ENCODE data around the gene ARHGEF16. TPM values are rescaled to one million over a fixed set of nuclear protein-coding genes. Genes with fewer than 3 reads are reported as not detected.

ARHGEF16 gene
- polyA plus RNA-seq, 1 donor, result 0.80 TPM

DNA sequence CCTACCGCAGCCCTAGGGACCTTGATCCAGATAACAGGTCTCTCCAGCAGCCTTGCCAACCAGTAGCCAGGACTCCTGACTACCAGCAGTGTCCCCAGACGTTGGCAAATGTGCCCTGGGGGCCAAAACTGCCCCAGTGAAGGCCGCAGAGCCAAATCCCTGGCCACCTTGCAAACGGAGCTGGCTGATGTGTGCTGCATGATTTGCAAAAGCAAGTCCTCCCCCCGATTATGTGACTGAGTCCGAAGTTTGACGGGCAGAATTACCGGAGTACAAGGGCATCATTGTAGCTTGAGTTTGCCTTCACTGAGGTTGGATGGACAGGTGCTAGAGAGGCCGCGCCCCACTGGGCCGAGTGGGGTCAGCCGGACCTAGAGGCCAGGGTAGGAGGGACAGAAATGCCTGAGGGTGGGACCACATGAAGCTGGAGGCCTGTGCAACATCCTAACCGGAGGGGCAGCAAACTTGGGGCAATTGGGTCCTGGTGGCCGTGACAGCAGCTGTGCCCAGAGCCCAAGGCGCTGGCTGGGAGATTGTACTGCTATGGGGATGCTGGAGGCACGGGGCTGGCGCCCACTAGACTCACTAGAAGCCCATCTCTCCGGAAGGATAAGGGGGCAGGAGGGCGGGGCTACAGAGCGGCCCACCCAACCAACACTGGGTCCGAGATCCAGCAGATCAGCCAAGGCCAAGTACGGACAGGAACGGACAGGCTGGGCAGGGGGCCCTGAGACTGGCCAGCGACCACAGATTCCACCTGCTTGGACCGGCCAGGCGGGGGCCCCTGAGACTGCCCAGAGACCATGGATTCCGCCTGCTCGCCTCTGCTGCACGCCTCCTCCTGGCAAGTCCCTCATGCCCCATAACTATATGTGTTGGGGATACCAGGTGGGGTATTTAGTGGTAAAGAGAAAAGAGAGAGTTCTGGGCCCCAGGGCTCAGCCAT is 2.8 kb downstream of the ARHGEF16 start:
- no peak for DNase-seq (ENCODE audit: low read depth)

DNA sequence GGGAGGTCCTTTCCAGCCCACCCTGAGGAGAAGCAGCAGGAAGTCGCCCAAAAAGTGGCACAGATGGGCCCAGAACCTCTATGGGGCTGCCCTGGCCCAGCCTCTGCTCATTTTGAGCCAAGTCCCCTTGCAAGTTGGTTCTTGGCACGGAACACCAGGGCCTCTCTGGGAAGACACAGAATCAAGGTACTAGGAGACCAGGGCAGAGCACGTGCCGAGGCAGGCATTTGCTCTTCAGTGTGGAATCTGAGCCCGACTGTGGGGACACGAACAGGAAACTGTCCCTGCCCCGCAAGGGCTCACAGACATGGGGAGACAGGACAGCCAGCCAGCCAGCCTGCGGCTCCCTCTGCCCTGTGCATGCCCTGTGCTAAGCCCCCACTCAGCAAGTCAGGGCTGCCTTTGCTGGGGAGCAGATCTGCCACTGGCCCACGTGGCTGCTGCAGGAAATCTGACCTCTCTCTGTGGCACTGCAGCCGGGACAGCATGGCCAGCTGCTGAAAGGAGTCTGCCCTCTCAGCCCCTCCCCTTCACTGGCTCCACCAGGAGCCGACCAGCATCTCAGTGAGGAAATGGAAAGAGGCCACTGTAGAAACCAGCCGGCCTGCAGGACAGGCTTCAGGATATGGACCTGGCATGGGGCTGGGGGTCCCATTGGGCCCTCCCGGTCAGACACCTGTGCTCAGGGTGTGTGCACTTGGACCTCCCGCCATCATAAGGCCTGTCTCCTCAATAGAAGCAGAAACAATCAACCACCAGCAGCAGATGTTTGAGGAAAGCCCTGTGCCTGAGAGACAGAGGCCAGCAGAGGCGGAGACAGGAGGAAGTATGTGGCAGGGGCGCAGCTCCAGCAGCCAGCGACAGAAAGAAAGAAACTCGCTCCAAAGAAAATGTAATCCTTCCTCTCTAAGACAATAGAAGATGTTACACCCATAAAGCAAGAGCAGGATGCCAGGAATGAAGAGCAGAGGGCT is 3.7 kb downstream of the ARHGEF16 start:
- DNase-seq (ENCODE audit: low read depth), result no peak

DNA sequence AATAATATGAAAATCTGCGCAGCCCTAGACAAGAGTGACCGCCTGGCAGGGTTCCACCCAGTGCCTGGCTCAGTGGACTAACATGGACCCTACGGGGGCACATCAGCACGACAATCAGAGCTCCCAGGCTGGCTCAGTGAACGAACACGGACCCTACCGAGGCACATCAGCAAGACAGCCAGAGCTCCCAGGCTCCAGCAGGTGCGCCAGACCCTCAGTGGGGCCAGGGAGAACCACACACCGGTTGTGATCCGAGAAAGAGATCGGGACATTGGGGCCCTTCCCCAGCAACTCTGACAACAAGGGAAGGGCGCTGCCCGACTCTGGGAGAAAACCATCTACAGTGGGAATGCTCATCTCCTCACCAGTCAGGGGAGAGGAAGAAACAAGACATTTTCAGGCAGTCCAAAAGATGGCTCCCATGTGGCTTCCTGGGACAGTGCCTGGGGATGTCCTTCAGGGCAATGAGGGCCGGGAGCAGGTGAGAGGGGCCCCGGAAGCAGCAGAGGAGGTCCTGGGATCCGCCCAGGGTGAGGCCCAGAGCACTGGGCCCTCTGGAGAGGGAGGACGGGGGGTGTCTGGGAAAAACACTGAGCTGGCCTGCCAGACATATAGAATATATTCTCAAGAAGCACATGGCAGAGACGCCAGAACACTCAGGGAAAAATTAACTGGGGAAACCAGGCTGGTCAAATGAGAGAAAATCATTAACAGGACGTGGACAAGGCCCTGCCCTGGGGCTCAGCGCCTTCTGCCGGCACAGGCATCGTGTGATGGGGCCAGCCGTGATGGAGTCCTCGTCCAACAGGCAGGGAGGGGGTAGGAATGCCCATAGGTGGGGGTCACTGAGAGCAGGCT is 4.8 kb downstream of the ARHGEF16 start:
- no peak for DNase-seq (ENCODE audit: low read depth)

GRCh38 chr1:3459940-3460671 is 5.6 kb downstream of the ARHGEF16 start:
- no peak for DNase-seq (ENCODE audit: low read depth)

GRCh38 chr1:3460672-3461131 is 6.2 kb downstream of the ARHGEF16 start:
- no peak for DNase-seq (ENCODE audit: low read depth)

DNA sequence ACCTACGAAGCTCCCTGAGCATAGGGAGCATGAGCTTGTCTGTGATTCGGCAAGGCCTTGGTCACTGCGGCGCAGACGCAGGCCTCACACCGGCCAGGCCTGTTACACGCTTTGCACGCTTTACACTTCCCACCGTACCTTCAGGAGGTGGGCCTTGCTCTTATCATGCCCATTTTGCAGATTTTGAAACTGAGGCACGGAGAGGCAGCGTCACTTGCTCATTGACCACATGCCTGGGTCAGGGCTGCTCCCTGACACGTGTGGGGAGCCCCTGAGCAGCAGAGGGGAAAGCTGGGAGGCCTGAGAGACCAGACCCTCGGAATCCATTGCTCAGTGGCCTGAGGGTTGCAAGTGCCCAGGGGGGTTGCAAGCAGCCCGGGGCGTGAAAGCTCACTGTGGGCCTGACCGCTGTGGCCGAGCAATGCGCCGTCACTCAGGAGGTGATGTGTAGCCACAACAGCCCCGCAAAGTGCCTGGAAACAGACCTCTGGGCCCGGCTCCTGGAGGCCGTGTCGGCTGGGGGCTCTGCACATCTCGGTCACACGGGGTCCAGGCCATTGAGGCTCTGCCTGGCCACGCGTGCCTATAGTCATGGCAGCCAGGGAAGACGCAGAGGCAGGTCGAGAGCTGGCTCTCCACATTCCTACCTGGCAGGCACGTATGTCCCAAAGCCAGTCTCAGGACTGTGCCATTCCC is 6.9 kb downstream of the ARHGEF16 start:
- no peak for DNase-seq (ENCODE audit: low read depth)

GRCh38 chr1:3461934-3462275 is 7.4 kb downstream of the ARHGEF16 start:
- DNase-seq (ENCODE audit: low read depth), result no peak

DNA sequence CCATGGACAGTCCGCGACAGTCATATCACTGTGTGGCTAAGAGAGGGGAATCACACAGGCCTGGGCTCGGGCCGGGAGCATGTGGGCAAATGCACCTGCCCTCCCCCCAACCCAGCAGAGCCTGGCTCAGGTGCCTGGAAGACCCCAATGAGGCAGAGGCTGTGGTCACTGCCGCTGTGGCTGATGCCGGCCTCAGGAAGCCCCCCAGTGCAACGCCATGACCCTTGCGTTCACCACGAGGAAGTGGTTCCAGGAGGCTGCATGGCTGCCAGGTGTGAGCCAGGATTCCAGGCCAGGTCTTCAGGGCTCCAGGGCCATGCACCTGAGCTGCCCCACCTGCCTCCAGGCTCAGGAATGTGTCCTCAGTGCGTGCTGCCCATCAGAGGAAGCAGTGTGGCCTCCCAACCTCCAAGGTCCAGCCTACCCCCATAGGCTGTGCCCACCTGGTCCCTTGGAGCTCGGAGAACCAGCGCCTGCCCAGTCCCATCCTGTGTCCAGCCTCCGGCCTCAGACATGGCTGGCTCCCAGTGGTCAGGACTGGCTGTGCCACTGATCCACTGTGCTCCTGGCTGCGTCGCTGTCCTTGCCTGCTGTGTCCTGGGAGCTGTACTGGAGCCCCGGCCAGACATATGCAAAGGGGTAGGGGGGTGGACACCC is 8.0 kb downstream of the ARHGEF16 start:
- DNase-seq (ENCODE audit: low read depth), result no peak

DNA sequence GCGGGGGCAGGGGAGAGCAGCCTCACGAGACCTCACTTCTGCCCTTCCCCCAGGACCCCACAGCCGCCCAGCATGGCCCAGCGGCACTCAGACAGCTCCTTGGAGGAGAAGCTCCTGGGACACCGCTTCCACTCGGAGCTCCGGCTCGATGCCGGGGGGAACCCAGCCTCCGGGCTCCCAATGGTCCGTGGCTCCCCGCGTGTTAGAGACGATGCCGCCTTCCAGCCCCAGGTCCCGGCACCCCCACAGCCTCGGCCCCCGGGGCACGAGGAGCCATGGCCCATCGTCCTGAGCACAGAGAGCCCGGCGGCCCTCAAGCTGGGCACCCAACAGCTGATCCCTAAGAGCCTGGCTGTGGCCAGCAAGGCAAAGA is 8.5 kb downstream of the ARHGEF16 start:
- DNase-seq (ENCODE audit: low read depth), result no peak

DNA sequence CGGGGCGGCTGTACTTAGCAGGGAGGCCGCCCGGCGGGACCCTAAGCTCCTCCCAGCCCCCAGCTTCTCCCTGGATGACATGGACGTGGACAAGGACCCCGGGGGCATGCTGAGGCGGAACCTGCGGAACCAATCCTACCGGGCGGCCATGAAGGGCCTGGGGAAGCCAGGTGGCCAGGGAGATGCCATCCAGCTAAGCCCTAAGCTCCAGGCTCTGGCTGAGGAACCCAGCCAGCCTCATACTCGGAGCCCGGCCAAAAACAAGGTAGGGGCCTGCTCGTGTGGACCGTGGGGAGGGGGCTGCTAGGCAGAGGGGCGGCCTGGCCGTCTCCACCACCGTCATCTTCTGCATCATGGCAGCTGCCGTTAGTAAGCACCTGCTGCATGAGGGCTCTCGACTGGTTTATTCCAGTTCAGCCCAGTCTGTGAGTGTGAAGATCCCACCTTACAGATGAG is 9.0 kb downstream of the ARHGEF16 start:
- no peak for DNase-seq (ENCODE audit: low read depth)

DNA sequence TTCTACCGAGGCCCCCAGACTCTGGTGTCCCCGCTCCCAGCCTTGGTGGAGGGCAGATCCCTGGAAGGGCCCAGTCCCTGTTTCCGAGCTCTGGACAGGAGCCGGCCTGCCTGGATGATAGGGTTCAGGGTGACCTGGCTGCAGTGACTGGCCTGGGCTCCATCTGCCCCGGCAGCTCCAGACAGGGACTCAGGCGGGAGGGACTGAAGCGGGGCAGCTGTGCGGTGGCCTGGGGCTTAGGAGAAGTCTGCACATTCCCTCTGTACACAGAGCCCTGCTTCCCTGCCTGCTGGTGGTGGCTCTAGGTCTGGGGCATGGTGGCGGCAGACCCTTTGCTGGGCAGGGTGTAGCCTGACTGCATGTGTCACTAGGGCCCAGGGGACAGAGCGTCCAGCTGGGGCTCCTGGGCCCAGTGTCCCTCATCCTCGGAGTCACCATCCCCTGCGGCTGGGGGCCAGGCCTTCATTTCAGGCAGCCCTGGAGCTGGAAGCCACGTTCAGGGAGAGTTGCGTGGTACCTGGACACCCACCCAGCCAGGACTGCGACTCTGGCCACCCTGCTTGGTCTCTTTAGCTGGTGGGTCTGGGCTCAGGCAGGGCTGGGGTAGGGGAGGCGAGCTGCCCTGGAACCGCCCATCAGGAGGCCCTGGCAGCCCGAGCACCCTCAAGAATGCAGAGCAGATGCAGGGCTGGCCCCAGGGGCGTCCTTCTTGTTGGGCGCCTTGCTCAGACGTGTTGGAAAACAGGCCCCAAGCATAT is 9.6 kb downstream of the ARHGEF16 start:
- DNase-seq (ENCODE audit: low read depth), result no peak

GRCh38 chr1:3464649-3465025 is 10.2 kb downstream of the ARHGEF16 start:
- DNase-seq (ENCODE audit: low read depth), result no peak

GRCh38 chr1:3465091-3465934 is 10.8 kb downstream of the ARHGEF16 start:
- DNase-seq (ENCODE audit: low read depth), result no peak

DNA sequence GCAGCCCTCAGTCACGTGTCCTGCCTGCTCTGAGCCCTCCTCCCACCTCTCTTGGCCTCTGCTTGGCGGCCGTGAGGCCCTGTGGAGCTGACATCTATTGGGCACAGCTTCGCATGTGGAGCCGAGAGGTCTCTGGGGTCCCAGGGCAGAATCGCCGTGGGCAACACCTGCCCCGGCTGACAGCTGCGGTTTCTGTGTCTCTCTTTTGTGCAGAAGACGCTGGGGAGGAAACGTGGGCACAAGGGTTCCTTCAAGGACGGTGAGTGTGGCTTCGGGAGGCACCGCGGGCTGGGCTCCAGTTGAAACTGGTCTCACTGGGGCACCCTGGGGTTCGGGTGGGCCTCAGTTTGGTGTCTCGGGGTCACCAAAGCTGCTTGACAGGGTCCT is 11.5 kb downstream of the ARHGEF16 start:
- DNase-seq (ENCODE audit: low read depth), result no peak

DNA sequence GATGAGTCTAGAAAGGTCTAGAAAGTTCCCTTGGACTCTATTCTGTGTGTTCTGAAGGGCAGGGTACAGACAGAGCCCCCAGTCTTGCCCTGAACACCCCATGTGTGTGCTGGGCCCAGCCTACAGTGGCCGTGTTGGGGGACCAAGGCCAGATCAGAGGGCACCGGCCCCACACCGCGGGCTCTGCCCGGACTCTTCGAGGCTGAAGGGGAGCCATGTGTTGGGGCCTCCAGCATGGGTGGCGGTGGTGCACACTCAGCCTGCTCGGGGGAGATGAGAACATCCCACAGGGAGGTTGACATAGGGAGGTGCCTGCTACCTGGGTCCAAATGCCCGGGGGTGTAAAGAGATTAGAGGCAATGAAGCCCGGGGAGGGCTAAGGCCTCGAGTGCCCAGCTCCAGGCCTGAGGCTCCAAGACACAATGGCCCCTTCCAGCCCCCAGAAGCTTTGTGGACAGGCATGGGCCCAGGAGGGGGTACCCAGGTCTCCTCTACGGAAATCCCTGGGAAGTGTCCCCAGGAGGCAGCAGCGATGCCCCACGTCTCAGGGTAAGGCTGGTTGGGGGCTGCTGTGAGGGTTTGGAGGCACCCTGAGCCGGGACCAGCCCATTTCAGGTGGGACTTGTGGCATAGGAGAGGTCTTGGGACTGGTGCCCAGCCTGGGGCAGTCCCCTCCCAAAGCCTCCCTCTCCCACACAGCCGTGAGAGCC is 12.1 kb downstream of the ARHGEF16 start:
- no peak for DNase-seq (ENCODE audit: low read depth)

DNA sequence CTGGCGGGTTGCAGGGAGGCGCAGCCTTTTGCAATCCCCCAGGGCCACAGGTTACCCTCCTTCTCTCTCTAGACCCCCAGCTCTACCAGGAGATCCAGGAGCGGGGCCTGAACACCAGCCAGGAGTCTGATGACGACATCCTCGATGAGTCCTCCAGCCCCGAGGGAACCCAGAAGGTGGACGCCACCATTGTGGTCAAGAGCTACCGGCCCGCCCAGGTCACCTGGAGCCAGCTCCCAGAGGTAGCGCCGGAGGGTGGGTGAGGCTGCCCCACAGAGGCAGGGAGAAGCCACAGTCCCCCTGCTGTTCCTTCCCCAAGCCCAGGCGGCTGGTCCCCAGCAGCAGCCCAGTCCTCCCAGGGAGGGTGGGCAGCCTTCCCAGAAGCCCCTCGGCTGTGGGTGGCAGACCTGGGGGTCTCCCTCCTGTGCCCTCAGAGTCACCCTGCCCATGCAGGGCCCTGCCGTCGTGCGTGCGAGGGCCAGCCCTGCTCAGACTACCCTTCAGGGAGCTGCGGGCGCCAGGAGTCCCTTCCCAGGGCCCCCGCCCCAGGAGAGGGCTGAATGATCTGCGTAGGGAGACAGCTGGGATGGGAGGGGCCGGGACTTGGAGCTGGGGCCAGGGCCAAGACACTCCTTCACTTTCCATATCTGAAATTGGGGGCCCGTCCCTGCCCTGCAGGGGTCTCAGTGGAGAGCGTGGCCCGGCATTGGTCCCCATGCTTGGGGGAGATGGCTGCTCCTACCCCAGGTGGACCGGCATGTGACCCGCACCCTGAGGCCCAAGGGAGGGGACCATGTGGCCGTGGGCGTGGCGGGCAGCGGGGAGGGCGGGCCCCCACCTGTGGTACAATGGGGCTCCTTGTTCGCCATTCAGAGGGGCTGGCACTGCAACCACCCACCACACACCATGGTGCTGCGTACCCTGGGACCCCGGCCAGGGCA is 12.9 kb downstream of the ARHGEF16 start:
- no peak for DNase-seq (ENCODE audit: low read depth)
